Measurements from ENCODE around the gene PSMD12. TPM values are rescaled to one million over a fixed set of nuclear protein-coding genes. Genes with fewer than 3 reads are reported as not detected.
"Not testable (repeated sequence)": the region's sequence is repeated elsewhere in the genome, so short reads cannot be mapped to it uniquely, and the experiment has no call there.

PSMD12 gene
- total RNA-seq, 2 experiments from 2014 or later, result 39.8 to 40.5 TPM

DNA sequence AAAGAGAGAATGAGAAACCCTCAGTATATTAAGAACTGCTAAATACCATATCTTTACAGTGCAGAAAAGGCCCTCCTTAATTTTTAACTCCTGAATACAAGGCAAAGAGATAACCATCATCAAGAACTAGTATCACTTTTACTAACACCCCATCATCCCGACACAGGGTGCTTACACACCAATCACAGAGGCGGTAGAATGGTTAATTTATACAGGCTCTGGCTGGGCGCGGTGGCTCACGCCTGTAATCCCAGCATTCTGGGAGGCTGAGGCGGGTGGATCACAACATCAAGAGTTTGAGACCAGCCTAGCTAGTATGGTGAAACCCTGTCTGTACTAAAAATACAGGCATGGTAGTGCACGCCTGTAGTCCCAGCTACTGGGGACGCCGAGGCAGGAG, 4.2 kb downstream of the PSMD12 start:
- POLR2A ChIA-PET, result no interaction called here
- Mint-ChIP-seq H3K36me3 (peaks cover 26% of the 10 kb centered on the region), H3K9me3 (no peaks in the 10 kb centered on the region), H3K27ac (peak overlapping the region; percentile 39), H3K4me1 (peaks cover 58% of the 10 kb centered on the region), H3K27me3 (no peaks in the 10 kb centered on the region), H3K4me3 (peak overlapping the region; percentile 28)
- DNase-seq, result no peak
- ATAC-seq (ENCODE audit: low read depth), result no peak

DNA sequence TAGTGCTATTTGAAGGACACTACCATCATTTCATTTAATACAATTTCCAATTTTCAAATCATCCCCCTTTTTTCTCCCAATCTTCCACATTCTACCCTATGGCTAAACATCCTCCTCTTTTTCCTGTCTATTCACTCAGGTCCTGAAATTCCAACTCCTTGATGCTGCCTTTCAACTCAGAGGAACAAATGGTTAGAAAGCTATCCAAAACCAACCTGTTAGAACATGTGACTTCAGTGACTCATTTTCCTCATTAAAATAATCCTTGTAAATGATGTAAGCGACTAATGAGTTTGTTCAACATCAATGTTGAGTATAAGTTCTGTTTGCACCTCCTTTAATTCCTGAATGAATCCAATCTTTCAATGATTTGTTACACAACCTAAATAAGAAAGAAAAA, 5.5 kb downstream of the PSMD12 start:
- POLR2A ChIA-PET, result no interaction called here
- no peak for ATAC-seq (ENCODE audit: low read depth)
- no peak for DNase-seq
- Mint-ChIP-seq H3K27ac (peak overlapping the region; percentile 83), H3K4me1 (peaks cover 56% of the 10 kb centered on the region), H3K4me3 (no peak overlapping the region), H3K9me3 (no peaks in the 10 kb centered on the region), H3K36me3 (peaks cover 28% of the 10 kb centered on the region), H3K27me3 (no peaks in the 10 kb centered on the region)

DNA sequence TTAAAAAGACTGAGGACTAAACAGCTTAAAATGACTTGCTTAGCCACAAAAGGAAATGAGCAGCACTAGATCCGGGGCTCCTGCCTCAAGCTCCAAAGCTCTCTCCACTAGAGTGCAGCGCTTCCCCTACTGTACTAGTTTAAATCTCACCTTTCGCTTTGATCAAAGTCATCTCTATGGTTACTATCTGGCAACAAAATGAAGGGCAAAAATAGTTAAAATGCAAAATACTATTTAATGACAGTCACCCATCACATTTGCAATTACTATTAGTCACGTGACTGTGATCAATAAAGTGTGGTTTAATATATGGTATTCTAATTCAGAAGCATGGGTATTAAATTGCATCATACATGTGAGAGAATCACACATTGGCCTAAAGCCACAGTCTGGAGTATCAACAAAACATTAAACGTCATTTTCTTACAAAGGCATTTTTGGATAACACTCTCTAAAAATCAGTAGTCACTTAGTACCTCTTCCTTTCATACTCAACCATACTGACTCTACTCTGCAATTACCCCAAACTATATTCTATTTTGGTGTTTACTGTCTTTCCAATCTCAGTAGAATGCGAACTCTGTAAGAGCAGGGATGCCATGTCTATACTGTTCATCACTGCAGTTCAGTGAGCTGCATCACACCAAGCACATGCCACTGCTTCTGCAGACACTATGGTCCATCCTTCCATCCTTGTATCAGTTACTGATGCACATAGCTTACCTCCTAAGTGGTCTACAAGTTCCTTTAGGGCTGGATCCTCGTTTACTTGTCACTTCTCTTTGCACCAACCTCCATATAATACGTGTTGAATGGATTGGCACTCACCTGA, 6.2 kb downstream of the PSMD12 start:
- H3K9me3 Mint-ChIP-seq, result no peaks in the 10 kb centered on the region
- peak overlapping the region; percentile 60 for H3K4me3 Mint-ChIP-seq
- POLR2A ChIA-PET, result interaction anchor here (0.8 to 0.9 kb wide), 2 partner anchors 17 to 18 kb away, joined by 3 read pairs; no protein-coding TSS in a partner anchor
- peaks cover 29% of the 10 kb centered on the region for H3K36me3 Mint-ChIP-seq
- no peak for DNase-seq
- H3K4me1 Mint-ChIP-seq, result peaks cover 51% of the 10 kb centered on the region
- peak; percentile 94 for ATAC-seq (ENCODE audit: low read depth)
- H3K27me3 Mint-ChIP-seq, result no peaks in the 10 kb centered on the region
- H3K27ac Mint-ChIP-seq, result peak overlapping the region; percentile 79

DNA sequence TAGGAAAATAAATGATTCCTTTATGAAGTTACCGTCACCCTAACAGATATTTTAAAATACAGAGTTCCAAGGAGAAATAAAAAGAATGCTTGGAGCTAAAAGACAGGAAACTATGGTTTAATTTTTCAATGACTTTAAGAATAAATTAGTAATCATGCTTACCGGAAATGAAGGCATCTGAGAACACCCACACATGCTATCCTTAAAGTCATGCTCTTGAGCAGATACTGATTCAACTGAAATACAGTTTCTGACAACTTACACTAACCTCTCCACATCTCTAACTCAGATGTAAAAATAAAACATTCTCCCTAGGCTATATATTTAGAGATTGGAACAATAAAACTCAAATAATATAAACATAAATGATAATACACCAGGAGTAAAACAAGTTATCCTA, 7.8 kb downstream of the PSMD12 start:
- ATAC-seq (ENCODE audit: low read depth), result no peak
- H3K27me3 Mint-ChIP-seq, result no peaks in the 10 kb centered on the region
- DNase-seq, result no peak
- peaks cover 43% of the 10 kb centered on the region for H3K4me1 Mint-ChIP-seq
- H3K4me3 Mint-ChIP-seq, result peak overlapping the region; percentile 51
- peak overlapping the region; percentile 56 for H3K27ac Mint-ChIP-seq
- peaks cover 34% of the 10 kb centered on the region for H3K36me3 Mint-ChIP-seq
- H3K9me3 Mint-ChIP-seq, result no peaks in the 10 kb centered on the region
- POLR2A ChIA-PET, result interaction anchor here (0.6 to 0.7 kb wide), 3 partner anchors 24 to 359 kb away, joined by 3 to 4 read pairs (median 4); no protein-coding TSS in a partner anchor

DNA sequence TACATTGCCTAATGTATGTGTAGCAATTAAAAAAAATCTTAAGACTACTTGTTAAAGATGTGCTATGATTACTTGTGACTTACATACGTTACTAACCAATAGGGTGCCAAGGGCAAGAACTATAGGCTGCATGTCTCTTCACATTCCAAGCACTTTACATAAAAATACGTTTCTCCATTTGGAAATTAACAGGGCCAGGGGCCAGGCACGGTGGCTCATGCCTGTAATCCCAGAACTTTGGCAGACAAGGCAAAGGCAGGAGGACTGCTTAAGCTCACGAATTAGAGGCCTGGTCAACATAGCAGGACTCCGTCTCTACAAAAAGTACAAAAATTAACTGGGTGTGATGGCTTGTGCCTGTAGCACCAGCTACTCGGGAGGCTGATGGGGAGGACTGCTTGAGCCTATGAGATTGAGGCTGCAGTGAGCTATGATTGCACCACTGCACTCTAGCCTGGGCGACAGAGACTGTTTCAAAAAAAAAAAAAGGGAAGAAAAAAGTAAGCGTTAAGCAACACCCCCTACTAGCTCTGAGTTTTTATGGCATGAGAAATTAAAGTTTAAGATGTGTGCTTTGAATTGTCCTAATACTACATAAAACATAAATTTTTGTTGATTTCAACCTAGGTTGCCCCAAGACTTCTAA, 12.3 kb downstream of the PSMD12 start:
- Mint-ChIP-seq H3K27ac (no peak overlapping the region), H3K9me3 (no peaks in the 10 kb centered on the region), H3K4me3 (no peak overlapping the region), H3K4me1 (peaks cover 15% of the 10 kb centered on the region), H3K27me3 (no peaks in the 10 kb centered on the region), H3K36me3 (peaks cover 26% of the 10 kb centered on the region)
- no peak for DNase-seq
- POLR2A ChIA-PET, result interaction anchor here (0.7 kb wide), 1 partner anchor 215 kb away, joined by 4 read pairs; no protein-coding TSS in a partner anchor
- ATAC-seq (ENCODE audit: low read depth), result no peak

DNA sequence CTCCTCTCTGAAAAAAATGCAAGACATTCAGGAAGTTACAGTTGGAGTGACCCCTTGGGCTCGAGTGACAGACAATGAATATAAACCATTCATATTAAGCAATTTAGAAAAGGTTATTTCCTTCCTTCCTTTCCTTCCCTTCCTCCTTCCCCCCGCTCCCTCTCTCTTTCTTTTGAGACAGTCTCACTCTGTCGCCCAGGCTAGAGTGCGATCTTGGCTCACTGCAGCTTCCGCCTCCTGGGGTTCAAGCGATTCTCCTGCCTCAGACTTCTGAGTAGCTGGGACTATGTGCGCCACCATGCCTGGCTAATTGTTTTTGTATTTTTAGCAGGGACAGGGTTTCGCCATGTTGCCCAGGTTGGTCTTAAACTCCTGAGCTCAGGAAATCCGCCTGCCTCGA, 13.2 kb downstream of the PSMD12 start:
- no peak for DNase-seq
- ATAC-seq (ENCODE audit: low read depth), result no peak
- no peak overlapping the region for H3K4me3 Mint-ChIP-seq
- no peaks in the 10 kb centered on the region for H3K27me3 Mint-ChIP-seq
- H3K36me3 Mint-ChIP-seq, result peaks cover 27% of the 10 kb centered on the region
- no peaks in the 10 kb centered on the region for H3K9me3 Mint-ChIP-seq
- H3K27ac Mint-ChIP-seq, result no peak overlapping the region
- peaks cover 9% of the 10 kb centered on the region for H3K4me1 Mint-ChIP-seq
- POLR2A ChIA-PET, result no interaction called here

DNA sequence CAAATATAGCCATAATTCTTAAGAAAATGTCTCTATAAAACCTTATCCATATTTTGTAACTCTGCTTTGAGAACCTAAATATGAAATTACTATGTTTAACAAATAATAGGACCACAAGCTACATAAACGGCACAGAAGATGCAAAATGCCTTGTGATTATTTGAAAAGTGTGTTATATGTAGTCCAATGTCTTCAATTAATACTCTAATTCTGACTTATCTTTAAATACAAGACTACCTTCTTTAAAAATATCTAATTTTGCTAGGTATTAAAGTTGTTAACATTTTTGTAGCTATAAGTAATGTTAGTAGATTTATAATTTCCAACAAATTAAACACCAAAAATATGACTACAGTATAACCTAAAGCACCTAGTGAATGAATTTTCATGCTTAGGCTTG, 17.0 kb downstream of the PSMD12 start:
- POLR2A ChIA-PET, result interaction anchor here (0.6 kb wide), 1 partner anchor 451 kb away, joined by 3 read pairs; no protein-coding TSS in a partner anchor
- no peak overlapping the region for H3K27ac Mint-ChIP-seq
- H3K4me3 Mint-ChIP-seq, result no peak overlapping the region
- H3K9me3 Mint-ChIP-seq, result no peaks in the 10 kb centered on the region
- no peaks in the 10 kb centered on the region for H3K27me3 Mint-ChIP-seq
- ATAC-seq (ENCODE audit: low read depth) (no peak), DNase-seq (no peak)
- peaks cover 1% of the 10 kb centered on the region for H3K4me1 Mint-ChIP-seq
- H3K36me3 Mint-ChIP-seq, result peaks cover 28% of the 10 kb centered on the region

DNA sequence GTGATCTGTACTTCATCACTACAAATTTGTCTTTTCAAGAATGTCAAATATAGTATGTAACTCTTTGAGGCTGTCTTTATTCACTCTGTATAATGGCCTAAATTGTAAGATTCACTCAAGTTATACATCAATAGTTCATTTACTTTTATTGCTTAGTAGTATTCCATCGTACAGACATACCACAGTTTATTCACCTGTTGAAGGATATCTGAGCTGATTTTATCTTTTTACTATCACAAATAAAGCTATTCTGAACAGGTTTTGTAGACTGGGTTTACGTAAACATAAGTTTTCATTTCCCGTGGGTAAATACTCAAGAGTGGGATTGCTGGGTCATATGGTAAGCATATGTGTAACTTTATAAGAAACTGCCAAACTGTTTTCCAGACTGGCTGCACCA, 18.6 kb downstream of the PSMD12 start:
- Mint-ChIP-seq H3K9me3 (no peaks in the 10 kb centered on the region), H3K4me3 (no peak overlapping the region), H3K27ac (no peak overlapping the region), H3K27me3 (no peaks in the 10 kb centered on the region), H3K4me1 (no peaks in the 10 kb centered on the region), H3K36me3 (peaks cover 28% of the 10 kb centered on the region)
- DNase-seq (no peak), ATAC-seq (ENCODE audit: low read depth) (no peak)
- POLR2A ChIA-PET, result no interaction called here

DNA sequence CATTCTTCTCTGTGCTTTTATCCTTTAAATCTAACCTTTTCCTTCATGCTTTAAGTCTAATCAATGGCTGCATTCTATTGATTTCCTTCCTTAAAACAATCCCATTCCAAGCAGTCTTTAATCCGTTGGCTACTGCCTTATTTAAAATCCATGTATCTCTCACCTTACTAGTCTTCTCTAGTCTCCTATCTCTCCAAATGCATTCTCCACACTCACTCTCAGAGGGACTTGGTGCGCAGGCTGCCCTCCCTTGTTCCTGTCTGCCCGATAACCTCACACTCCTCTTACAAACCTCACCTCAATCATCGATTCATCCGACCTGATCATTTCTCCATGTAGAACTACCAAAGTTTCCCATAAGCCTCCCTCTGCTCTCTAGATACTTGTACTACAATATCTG, 23.1 kb downstream of the PSMD12 start:
- ATAC-seq (ENCODE audit: low read depth) (no peak), DNase-seq (no peak)
- Mint-ChIP-seq H3K4me3 (no peak overlapping the region), H3K27ac (no peak overlapping the region), H3K9me3 (no peaks in the 10 kb centered on the region), H3K4me1 (no peaks in the 10 kb centered on the region), H3K36me3 (peaks cover 33% of the 10 kb centered on the region), H3K27me3 (no peaks in the 10 kb centered on the region)
- POLR2A ChIA-PET, result interaction anchor here (0.8 kb wide), 1 partner anchor 16 kb away, joined by 3 read pairs; no protein-coding TSS in a partner anchor

DNA sequence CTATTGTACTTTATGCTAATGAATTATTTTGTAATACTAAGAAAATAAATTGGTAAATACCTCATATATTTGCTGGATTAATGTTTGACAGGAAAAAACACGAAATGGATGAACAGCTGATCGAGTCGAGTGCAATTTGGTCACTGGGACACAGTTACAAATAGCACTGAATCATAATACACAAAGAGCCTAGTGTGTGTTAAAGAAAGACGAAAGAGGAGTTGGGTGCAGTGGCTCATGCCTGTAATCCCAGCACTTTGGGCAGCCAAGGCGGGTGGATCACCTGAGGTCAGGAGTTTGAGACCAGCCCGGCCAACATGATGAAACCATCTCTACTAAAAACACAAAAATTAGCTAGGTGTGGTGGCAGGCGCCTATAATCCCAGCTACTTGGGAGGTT, 28.0 kb downstream of the PSMD12 start:
- ATAC-seq (ENCODE audit: low read depth); H3K4me1 Mint-ChIP-seq; H3K9me3 Mint-ChIP-seq; H3K4me3 Mint-ChIP-seq; H3K27ac Mint-ChIP-seq; POLR2A ChIA-PET; DNase-seq; H3K27me3 Mint-ChIP-seq: not testable (repeated sequence)
- peaks cover 25% of the 10 kb centered on the region for H3K36me3 Mint-ChIP-seq

DNA sequence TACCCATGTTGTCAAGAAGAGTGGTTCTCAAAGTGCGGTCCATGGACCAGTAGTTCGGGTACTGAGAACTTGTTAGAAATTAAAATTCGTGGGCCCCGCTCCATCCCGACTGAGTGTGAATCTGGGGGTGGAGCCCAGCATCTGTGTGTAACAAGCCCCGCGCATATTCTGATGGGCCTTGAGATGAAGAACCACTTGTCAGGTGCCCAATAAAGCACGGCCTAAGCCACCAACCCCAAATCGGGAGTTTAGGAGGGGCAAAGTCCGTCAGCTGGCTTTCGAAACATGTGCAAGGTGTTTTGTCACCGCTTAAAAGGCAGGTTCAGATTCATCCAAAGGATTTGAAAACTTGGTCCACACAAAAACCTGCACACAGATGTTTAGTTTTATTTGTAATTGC, 29.5 kb downstream of the PSMD12 start:
- Mint-ChIP-seq H3K27me3 (no peaks in the 10 kb centered on the region), H3K4me3 (no peak overlapping the region), H3K27ac (no peak overlapping the region), H3K9me3 (no peaks in the 10 kb centered on the region), H3K4me1 (no peaks in the 10 kb centered on the region), H3K36me3 (peaks cover 18% of the 10 kb centered on the region)
- DNase-seq (no peak), ATAC-seq (ENCODE audit: low read depth) (no peak)
- POLR2A ChIA-PET, result interaction anchor here (0.9 kb wide), 1 partner anchor 92 kb away, joined by 4 read pairs; the partner anchor contains the start of gene HELZ

DNA sequence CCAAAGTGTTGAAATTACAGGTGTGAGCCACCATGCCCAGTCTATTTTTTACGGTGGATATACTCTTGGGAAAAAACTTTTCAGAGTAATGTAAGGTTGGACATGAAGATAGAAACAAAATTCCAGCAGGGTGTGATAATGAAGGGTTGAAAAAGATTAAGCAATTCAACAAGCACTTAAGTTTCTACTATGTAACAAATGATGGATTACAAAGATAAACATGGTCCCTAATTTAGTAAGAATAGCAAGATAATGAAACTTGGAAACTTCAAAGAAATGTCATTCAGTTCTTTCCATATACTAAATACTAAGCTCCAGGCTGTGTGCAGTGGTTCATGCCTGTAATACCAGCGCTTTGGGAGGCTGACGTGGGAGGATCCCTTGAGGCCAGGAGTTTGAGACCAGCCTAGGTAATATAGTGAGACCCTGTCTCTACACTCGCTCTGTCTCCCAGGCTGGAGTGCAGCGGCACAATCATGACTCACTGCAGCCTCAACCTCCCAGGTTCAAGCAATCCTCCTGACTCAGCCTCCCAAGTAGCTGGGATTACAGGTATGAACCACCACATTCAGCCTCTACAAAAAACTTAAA, 31.0 kb downstream of the PSMD12 start:
- POLR2A ChIA-PET, result no interaction called here
- Mint-ChIP-seq H3K4me1 (no peaks in the 10 kb centered on the region), H3K36me3 (peaks cover 12% of the 10 kb centered on the region), H3K9me3 (no peaks in the 10 kb centered on the region), H3K27me3 (no peaks in the 10 kb centered on the region), H3K4me3 (no peak overlapping the region), H3K27ac (no peak overlapping the region)
- ATAC-seq (ENCODE audit: low read depth), result no peak
- DNase-seq, result no peak

DNA sequence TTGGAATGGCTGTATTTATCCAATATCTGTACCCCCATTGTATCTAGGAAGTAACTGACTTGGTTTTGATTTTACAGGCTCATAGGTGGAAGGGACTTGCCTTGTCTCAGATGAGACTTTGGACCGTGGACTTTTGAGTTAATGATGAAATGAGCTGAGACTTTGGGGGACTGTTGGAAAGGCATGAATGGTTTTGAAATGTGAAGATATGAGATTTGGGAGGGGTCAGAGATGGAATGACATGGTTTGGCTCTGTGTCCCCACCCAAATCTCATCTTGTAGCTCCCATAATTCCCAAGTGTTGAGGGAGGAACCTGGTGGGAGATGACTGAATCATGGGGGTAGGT, 34.2 kb downstream of the PSMD12 start:
- H3K27ac Mint-ChIP-seq; H3K9me3 Mint-ChIP-seq; H3K36me3 Mint-ChIP-seq; H3K4me1 Mint-ChIP-seq; POLR2A ChIA-PET; H3K27me3 Mint-ChIP-seq; DNase-seq; ATAC-seq (ENCODE audit: low read depth); H3K4me3 Mint-ChIP-seq: not testable (repeated sequence)

Data from activated naive CD8-positive, alpha-beta T cell treated with anti-CD3 and anti-CD28 coated beads, Interleukin-2, amount 10 ng/mL, durations not matched to agents 7 days and 5 days (primary cell).